Spinal cord (tissue), 10 donors: Measurements from ENCODE around the gene EPHB1. TPM values are rescaled to one million over a fixed set of nuclear protein-coding genes. Genes with fewer than 3 reads are reported as not detected.

ENCODE experiments used
- DNase-seq, 6 donors: peaks; one replicate each; pipeline versions ENCODE4 v3.0.0 to v3.0.0-alpha.2; 2013 to 2015; ENCODE audit warnings: low spot score in 6 of 6, low read depth in 4 of 6
- H3K27ac ChIP-seq: one replicate; pipeline ENCODE4 v1.5.1; 2013; ENCODE audit warnings: low read depth, low read length, control low read depth
- H3K27me3 ChIP-seq: one replicate; pipeline ENCODE4 v1.6.1; 2013; ENCODE audit warnings: low read length; ENCODE audit not compliant: control insufficient read depth, insufficient read depth
- H3K36me3 ChIP-seq: one replicate; pipeline ENCODE4 v1.6.1; 2013; ENCODE audit warnings: low read length; ENCODE audit not compliant: control insufficient read depth, insufficient read depth
- H3K4me1 ChIP-seq: one replicate; pipeline ENCODE4 v1.6.1; 2013; ENCODE audit warnings: low read length; ENCODE audit not compliant: control insufficient read depth, insufficient read depth
- H3K4me3 ChIP-seq: one replicate; pipeline ENCODE4 v1.5.1; 2013; ENCODE audit warnings: low read depth, low read length, control low read depth
- H3K9me3 ChIP-seq: one replicate; pipeline ENCODE4 v1.6.1; 2013; ENCODE audit warnings: low read length; ENCODE audit not compliant: control insufficient read depth, insufficient read depth
- WGBS: methylation state at CpG from one replicate; pipeline ENCODE4 v1.1.5; 2013; ENCODE audit warnings: missing lambda C conversion rate; ENCODE audit not compliant: insufficient coverage; 5-methylcytosine and 5-hydroxymethylcytosine counted together
- polyA plus RNA-seq, 2 donors: library from polyadenylated mRNA; unstranded; fragments of 120-200 nt; gene quantifications; one replicate each; pipeline ENCODE4 v1.2.1, GENCODE V29; 2013; ENCODE audit not compliant: insufficient read length in 2 of 2
- total RNA-seq, 2 donors: library from RNA; depleted of rRNA in 1 of 2; stranded (reverse); fragments of 120-200 nt in 1 of 2; fragments of >200 nt in 1 of 2; gene quantifications; one replicate each; pipeline versions ENCODE4 v1.2.3 to v1.2.4, GENCODE V29; 2013 to 2014
- donor health status: healthy.

EPHB1 gene
- total and polyA plus RNA-seq, 4 donors = 10.0 to 47.6 (median 22.8) TPM

DNA sequence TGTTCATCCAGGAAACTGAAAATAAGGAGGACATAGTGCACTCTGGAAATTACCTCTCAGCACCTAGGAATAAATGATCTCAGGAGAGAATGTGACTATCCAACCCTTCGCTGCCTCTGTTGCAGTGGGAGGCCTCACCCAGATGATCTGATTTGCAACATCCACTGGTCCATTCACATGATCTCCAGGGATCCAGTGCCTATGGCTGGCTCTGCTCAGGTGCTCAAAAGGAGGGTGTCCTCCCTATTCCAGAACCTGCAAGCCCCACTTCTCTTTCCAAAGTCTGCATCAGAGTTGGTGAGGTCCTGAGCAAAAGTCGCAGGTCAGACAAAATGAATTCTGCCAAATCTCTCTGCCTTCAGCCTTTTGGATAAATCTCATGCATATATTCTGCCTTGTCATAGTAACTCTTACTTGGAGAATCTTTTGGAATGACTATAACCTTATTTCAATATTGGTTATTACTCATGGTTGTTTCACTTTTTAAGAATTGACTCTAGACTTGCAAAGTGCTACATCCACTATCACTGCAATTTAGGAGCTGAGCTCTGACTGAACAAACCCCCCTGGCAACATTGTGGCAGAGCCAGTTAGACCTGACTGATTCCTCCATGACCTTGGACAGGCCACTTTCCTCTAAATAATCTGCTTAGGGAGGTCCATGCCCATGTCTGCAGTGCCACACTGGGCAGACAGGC, 295.1 kb downstream of the EPHB1 start:
- no peak overlapping the region for H3K4me3 ChIP-seq
- H3K9me3 ChIP-seq = no peaks in the 10 kb centered on the region
- H3K27ac ChIP-seq = no peak overlapping the region
- no peaks in the 10 kb centered on the region for H3K27me3 ChIP-seq
- no peaks in the 10 kb centered on the region for H3K4me1 ChIP-seq
- no peaks in the 10 kb centered on the region for H3K36me3 ChIP-seq
- no peak for DNase-seq
- WGBS = 90% methylated on average over 1 of the region's 2 CpGs

DNA sequence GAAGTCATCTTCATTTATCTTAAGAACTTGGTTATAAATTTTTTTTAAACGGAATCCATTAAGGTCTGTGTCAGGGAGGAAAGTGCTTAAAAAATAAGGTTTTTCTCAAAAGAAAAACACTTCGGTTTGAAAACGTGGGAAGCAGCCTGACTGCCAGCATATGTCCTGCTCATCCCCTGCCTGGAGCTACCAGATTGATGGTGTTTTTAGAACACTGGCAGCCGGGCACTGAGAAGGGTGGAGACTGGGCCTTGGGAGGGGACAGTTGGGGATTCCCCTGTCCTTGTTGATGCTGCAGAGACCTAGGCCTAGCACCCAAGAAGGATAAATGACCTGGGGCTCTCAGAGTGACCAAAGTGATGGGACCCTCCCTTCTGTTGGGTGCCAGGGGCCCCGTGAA, 296.9 kb downstream of the EPHB1 start:
- H3K27ac ChIP-seq = no peak overlapping the region
- H3K4me1 ChIP-seq = no peaks in the 10 kb centered on the region
- WGBS = 53% methylated on average over 4 of the region's 5 CpGs
- no peaks in the 10 kb centered on the region for H3K27me3 ChIP-seq
- H3K9me3 ChIP-seq = no peaks in the 10 kb centered on the region
- H3K36me3 ChIP-seq = no peaks in the 10 kb centered on the region
- no peak overlapping the region for H3K4me3 ChIP-seq
- DNase-seq = no peak

DNA sequence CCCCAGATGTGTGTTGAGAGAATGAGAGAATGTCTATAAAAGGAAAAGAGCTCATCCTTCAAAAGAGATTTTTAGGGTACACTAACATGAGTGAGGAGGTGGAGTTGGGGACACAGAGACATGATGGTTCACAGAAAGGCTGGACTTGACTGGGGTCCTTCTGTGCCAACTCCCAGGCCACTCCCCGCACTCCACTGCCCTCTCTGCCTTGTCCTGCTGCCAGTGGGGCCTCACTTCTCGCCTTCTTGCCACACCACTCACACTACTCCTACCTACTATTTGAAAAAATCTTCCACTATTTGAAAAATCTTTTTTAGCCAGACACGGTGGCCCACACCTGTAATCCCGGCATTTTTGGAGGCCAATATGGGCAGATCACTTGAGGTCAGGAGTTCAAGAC, 298.1 kb downstream of the EPHB1 start:
- WGBS = 97% methylated on average over 4 of the region's 4 CpGs
- no peak overlapping the region for H3K4me3 ChIP-seq
- H3K4me1 ChIP-seq = no peaks in the 10 kb centered on the region

DNA sequence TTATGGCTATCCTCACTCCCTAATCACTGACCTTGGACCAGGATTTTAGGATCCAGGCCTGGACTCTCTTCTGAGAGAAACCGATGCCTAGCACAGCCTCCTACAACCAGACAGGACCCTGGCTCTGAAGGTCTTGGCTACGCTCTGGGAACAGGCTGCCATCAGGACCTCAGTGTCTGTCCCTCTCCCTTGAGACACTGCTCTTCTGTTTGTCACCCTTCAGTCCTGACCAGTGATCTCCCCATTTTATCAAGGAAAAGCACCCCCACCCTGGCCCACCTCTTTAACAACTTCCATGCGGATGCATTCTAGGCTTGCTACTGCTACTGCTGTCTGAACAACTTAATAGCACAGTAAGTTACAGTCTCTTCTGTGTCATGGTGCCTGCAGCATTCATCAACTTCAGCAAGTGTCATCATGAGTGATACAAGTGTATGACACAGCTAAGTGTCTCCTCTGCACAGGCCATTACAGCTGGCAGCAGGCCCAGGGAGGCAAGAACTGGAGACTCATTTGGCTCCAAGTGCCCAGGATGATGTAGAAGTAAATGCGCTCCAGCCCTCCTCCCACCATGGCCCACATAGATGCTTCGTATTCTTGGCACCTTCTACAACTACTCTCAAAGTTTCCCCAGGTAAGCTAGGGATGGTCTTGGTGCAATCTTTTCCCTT, 302.4 kb downstream of the EPHB1 start:
- Histone ChIP-seq H3K27ac (no peak overlapping the region), H3K4me3 (no peak overlapping the region), H3K36me3 (no peaks in the 10 kb centered on the region), H3K9me3 (no peaks in the 10 kb centered on the region), H3K4me1 (no peaks in the 10 kb centered on the region), H3K27me3 (no peaks in the 10 kb centered on the region)
- peak in 1 of 6 donors; percentile 50 for DNase-seq
- WGBS = 91% methylated on average over 4 of the region's 5 CpGs

More for the DNA sequence above, 298.1 kb downstream of the EPHB1 start:
- H3K27ac ChIP-seq = no peak overlapping the region
- H3K9me3 ChIP-seq = no peaks in the 10 kb centered on the region
- no peaks in the 10 kb centered on the region for H3K36me3 ChIP-seq
- H3K27me3 ChIP-seq = no peaks in the 10 kb centered on the region
- no peak for DNase-seq

DNA sequence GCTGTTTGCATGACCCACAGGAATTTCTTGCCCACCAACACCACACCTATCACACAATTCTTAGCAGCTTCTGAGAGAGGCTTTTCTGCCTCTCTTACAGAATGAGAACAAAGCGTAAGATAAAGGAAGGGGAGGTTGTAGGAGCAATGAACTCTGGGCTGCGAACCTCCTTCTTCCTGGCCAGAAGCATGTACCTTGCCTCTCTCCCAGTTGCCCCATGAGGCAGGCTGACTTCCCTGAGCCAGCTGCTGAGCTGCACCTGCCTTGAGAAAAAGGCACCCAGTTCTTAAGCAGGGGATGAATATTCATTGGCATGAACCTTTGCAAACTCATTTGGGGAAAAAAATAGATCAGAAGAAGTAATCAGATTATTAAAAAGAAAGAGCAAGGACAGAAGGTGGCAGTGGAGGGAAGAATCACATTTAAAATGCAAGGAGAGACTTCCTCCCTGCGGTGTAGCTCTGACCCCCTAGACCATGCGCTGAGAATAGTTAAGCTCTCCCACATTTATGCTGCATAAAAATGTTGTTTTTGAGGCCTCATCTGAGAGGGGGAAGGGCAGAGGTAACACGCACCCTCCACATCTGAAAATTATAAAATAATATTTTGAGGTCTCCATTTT, 304.8 kb downstream of the EPHB1 start:
- Histone ChIP-seq H3K4me1 (peaks cover 3% of the 10 kb centered on the region), H3K4me3 (no peak overlapping the region), H3K27me3 (no peaks in the 10 kb centered on the region), H3K9me3 (no peaks in the 10 kb centered on the region), H3K27ac (no peak overlapping the region), H3K36me3 (no peaks in the 10 kb centered on the region)
- peak in 1 of 6 donors; percentile 50 for DNase-seq
- WGBS = 80% methylated on average over 1 of the region's 5 CpGs

DNA sequence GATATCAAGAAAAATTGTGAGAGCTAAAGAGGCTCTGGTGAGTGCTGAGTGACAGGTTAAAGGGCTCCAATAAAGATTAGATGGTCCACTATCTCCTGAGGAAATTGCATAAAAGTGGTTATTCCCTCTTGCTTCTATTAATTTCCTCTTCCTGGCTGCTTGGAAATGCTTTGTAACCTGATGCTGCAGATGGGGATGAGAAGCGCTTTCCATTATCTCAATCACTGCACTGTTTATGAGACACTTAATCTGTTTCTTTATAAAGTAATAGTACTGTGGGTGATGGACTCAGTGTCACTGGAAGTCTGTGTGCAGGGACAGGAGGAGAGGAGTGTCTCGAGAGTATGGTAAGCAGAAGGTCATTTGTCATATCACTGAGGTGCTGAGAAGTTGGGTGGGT, 305.3 kb downstream of the EPHB1 start:
- no peak for DNase-seq

DNA sequence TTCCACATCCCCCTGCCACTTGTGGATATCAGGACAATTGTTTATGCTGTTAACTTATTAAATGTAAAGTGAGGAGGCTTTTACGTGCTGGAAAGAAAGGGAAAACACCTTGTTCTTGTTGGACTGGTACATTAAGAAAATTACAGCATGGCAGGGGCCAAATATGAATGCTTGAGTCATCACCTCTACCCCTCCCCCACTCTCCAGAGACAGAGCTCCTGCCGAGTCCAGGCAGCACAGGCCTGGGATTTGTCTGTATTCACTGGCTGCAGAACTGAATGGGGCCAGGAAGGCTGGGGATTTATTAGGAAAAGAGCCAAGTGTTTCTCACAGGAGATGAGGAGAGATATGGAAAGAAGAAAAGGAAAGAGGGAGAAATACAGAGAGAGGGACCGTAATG, 308.9 kb downstream of the EPHB1 start:
- no peaks in the 10 kb centered on the region for H3K36me3 ChIP-seq
- H3K4me1 ChIP-seq = peaks cover 3% of the 10 kb centered on the region
- no peak for DNase-seq
- WGBS = no CpG with 5 or more reads among the region's 3 CpGs
- no peak overlapping the region for H3K27ac ChIP-seq
- H3K27me3 ChIP-seq = no peaks in the 10 kb centered on the region
- H3K4me3 ChIP-seq = no peak overlapping the region
- no peaks in the 10 kb centered on the region for H3K9me3 ChIP-seq

More for the DNA sequence above, 305.3 kb downstream of the EPHB1 start:
- H3K4me1 ChIP-seq = peaks cover 3% of the 10 kb centered on the region
- H3K9me3 ChIP-seq = no peaks in the 10 kb centered on the region
- H3K4me3 ChIP-seq = no peak overlapping the region
- no peak overlapping the region for H3K27ac ChIP-seq
- 91% methylated on average over 1 of the region's 2 CpGs for WGBS
- H3K36me3 ChIP-seq = no peaks in the 10 kb centered on the region
- H3K27me3 ChIP-seq = no peaks in the 10 kb centered on the region

DNA sequence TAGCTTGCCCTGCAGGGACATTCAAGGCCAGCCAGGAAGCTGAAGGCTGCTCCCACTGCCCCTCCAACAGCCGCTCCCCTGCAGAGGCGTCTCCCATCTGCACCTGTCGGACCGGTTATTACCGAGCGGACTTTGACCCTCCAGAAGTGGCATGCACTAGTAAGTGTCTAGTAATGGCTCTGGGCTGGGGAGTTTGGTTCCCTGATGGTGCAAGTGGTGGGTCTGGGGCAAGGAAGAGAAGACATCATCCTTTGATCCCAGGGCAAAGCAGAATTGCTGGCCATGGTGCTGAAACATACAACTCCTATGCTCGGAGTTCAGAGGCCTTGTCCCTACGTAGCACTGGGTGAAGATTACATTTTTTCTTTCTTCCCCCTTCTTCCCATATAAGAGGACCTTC, 311.4 kb downstream of the EPHB1 start:
- no peak overlapping the region for H3K27ac ChIP-seq
- DNase-seq = peak in 1 of 6 donors; percentile 54

DNA sequence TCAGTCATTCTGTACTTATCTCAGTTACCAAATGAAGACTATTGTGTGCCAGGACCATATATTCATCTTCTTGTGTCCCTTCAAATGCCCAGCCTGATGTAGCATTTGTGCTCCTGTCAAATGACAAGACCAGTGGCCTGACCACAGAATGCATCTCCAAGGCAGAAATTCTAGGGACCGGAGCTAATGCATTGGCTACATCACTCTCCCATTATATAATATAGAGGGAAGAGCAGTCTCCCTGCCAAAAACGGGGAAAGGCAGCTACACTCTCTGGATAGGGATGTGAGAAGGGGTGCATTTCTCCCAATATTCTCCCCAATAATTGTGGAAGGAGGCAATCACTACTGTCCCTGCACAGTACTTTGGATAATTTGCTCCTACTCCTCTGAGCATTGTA, 312.0 kb downstream of the EPHB1 start:
- Histone ChIP-seq H3K4me1 (peaks cover 3% of the 10 kb centered on the region), H3K9me3 (no peaks in the 10 kb centered on the region), H3K4me3 (no peak overlapping the region), H3K27me3 (no peaks in the 10 kb centered on the region), H3K36me3 (no peaks in the 10 kb centered on the region), H3K27ac (no peak overlapping the region)
- no peak for DNase-seq
- no CpG with 5 or more reads among the region's 2 CpGs for WGBS

More for the DNA sequence above, 311.4 kb downstream of the EPHB1 start:
- H3K36me3 ChIP-seq = no peaks in the 10 kb centered on the region
- no peaks in the 10 kb centered on the region for H3K27me3 ChIP-seq
- H3K4me3 ChIP-seq = no peak overlapping the region
- H3K4me1 ChIP-seq = peaks cover 3% of the 10 kb centered on the region
- 78% methylated on average over 8 of the region's 8 CpGs for WGBS
- H3K9me3 ChIP-seq = no peaks in the 10 kb centered on the region
